Ishikawa (cell line): Measurements from ENCODE around the gene AZI2.

Experiments
- FOXM1 ChIP-seq: IDR thresholded peaks from 2 replicates; pipeline ENCODE4 v1.6.1; 2012; ENCODE audit warnings: low read depth, borderline replicate concordance
- TF ChIP-seq, protein P1 (sequence below): IDR thresholded peaks from 2 replicates; pipeline ENCODE4 v1.6.1; 2012
- TF ChIP-seq, protein P2 (sequence below): IDR thresholded peaks from 2 replicates; pipeline ENCODE4 v1.6.1; 2012

DNA sequence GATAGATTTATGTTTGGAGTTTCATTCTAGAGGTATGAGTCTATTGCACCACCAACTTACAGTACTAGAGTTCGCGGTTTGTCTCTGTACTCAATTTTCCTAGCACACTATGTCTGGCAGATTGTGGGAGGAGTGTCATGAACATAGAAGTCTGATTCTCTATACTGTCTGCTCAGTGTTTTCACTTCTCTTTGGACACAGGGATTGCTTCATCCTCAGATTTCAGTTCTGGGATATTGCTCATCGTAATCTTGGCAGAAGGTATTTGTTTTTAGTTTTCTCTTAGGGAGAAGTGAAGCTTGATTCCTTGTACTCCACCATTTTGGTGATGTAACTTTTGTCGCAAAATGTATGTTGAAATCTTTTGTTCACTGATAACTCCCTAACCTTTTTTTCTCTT is 27.8 kb upstream of the AZI2 start:
- TF ChIP-seq FOXM1: no peak
- TF ChIP-seq, protein P1, sequence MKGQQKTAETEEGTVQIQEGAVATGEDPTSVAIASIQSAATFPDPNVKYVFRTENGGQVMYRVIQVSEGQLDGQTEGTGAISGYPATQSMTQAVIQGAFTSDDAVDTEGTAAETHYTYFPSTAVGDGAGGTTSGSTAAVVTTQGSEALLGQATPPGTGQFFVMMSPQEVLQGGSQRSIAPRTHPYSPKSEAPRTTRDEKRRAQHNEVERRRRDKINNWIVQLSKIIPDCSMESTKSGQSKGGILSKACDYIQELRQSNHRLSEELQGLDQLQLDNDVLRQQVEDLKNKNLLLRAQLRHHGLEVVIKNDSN: no peak
- TF ChIP-seq, protein P2, sequence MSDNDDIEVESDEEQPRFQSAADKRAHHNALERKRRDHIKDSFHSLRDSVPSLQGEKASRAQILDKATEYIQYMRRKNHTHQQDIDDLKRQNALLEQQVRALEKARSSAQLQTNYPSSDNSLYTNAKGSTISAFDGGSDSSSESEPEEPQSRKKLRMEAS: no peak
